T-helper 1 cell treated with Interleukin-12 subunit alpha and Interleukin-12 subunit beta and Interleukin-4 antibody, amounts not matched to agents 30 ng/mL and 1 ng/mL, for 36 hours (primary cell): ENCODE data around the gene EIPR1. TPM values are rescaled to one million over a fixed set of nuclear protein-coding genes. Genes with fewer than 3 reads are reported as not detected.
"Not testable (repeated sequence)": the region's sequence is repeated elsewhere in the genome, so short reads cannot be mapped to it uniquely, and the experiment has no call there.

Experiments
- intact Hi-C: fragments of 100-400 bp; cut with micrococcal nuclease; formaldehyde crosslinking; loops from one replicate; pipeline ENCODE4 v1.15.1; 2024
- total RNA-seq: library from RNA; stranded (reverse); gene quantifications from 2 replicates; pipeline ENCODE4 v1.2.3, GENCODE V29; 2022

The EIPR1 gene
- total RNA-seq, 1 donor from 2014 or later: 50.1 TPM

DNA sequence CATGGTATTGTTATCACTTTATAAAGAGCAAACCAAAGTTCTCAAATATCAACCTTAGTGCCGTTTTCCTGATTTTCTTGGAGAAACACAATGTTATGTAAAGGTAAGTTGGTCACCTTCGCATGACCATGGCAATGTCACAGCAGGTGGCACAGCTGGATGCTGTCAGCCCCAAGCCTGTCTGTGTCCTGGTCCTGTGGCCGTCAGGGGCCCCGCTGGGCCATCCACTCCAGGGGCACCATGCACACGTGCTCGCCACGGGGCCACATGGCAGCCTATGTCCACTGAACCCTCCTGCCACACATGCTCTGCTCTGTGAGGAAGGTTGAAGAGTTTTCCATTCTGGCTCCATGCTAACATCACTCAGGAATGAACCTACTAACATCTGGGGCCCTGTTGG lies 85.9 kb downstream of the EIPR1 start:
- intact Hi-C loops: no loop called here

DNA sequence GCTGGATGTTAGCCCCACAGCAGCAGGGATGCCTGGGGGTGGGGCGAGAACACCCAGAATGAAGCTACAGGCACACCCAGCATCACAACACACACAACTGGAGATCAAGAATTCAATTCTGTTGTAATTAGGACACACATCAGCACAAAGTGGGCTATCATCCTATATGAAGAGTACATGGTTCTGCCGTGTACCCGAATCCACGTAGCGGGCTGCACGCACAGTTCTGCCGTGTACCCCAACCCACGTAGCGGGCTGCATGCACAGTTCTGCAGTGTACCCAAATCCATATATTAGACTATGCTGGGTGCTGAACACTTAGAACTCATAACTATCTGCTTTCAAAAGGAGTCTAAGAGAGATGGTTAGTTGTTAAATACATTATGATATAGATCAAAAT lies 86.5 kb downstream of the EIPR1 start:
- intact Hi-C loops: no loop called here

DNA sequence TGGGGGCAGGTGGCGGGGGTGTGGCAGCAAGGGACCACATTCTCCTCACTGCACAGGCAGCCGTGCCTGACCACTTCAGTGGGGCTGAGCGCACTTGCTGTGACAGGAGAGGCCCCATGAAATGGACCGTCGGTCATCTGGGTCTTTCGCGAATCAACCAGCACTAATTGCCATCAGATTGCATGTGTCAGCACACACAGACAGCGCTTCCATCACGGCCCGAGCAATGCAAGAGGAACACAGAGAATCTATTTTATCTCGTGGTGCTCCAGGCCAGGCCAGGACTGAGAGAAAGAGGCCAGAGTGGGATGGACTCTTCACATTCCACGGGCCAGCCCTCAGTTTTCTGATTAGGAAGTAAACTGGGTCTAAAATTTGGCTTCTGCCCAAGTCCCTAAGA lies 87.0 kb downstream of the EIPR1 start:
- intact Hi-C loops: no loop called here

DNA sequence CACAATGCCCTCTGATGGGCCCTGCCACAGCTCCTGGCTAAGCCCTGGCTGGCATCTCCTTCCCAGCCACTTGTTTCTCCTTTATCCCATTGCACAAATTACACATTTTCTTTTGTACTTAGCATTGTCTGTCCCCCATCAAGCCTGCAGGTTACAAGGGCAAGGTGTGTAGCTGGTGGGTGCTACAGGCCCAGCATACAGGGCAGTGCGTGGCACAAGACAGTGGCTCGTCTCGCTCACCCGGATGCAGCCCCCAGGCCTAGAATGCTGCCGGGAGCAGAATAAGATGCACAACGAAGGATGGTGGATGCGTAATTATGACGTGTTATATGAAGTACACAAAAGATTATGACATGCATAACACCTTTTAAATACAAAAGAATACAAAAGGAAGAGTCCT lies 87.6 kb downstream of the EIPR1 start:
- intact Hi-C loops: no loop called here

DNA sequence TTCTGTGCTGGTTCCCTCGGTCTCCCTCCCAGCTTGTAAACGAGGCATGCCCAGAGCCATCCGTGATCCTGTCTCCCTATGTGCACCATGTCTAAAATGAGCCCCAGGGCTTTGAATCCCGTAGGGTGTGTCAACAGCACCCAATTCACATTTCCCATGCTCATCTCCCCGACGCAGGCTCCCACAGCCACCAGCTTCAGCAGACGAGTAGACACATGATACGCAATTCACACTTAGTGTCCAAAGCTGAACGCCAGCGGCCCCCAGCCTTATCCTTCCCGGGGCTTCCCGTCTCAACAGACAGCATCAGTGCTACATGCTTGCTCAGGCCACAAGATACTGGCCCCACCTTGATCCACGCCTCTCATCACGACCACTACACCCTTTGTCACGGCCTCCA lies 88.1 kb downstream of the EIPR1 start:
- intact Hi-C loops: no loop called here

DNA sequence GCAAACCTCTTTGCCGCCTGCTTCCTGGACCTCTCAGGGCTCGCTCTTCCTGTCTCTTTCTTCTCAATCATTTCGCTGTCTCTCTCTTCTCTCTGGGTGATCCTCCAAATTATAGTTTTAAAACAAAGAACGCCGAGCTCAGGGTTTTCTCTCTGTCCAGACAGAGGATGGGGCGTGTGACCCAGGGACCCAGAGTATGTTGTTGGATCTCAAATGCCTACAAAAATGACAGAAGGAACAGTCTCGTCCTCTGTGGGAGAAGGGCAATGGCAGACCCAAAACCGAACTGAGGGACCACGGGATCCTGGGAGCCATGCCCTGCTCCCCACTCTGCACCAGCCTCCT lies 88.5 kb downstream of the EIPR1 start:
- intact Hi-C loops: no loop called here

DNA sequence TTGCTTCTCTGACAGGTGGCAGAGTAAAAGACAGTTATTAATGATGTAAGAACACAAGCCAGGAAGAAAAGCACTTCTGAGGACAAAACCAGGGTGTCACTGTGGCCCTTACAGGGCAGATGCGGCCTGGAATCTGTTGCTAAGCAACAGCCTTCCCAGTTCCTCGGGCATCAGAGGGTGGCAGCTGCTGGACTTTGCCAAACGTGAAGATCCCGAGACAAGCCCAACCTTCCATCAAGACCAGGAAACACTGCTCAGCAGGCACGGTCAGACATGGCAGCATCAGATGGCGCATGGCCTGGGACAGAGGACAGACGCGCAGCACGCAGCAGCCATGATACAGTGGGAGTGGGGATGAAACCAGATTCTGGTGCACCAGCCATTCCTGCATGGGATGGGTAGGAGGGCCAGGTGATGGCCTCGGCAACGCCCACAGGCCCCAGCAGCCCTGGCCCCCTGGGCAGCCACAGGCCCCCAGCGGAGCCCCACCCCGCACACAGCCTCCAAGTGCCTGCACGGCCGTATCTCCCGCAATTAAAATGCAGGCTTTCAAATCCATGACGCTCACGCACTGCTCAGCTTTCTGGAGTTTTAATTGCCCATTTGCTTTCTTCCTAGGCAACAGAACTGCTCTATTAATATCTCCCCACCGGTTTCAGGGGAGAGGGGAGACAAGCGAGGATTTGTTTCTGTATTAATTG lies 89.0 kb downstream of the EIPR1 start:
- intact Hi-C loops: no loop called here

DNA sequence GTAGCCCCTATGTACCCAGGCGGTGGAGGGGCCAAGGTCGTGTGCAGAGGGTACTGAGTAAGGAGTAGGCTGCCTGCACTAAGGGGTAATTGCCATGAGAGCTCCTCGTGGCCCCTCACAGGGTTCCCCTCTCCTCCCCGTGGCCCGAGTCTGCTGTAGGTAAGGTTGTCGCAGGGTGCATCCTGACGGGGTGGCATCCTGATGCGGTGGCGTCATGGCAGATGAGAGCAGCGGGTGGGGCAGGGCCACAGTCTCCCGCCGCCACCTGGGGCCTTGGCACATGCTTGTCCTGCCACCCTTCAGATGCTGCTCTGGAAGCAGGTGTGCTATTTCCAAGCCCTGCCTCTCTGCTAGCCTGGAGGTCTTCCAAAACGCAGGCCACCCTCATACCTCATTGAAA lies 89.7 kb downstream of the EIPR1 start:
- intact Hi-C loops: no loop called here

DNA sequence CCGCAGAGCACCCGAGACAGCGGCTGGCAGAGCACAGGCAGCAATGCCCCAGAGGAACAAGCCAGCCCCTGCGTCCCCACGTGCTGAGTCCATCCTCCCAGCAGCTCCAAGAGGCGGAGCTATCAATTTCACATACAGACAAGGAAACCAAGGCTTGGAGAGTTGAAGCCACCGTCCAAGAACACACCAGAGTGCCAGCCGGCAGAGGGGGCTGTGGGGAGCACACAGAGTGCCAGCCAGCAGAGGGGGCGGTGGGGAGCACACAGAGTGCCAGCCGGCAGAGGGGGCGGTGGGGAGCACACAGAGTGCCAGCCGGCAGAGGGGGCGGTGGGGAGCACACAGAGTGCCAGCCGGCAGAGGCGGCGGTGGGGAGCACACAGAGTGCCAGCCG lies 91.0 kb downstream of the EIPR1 start:
- intact Hi-C loops: not testable (repeated sequence)

DNA sequence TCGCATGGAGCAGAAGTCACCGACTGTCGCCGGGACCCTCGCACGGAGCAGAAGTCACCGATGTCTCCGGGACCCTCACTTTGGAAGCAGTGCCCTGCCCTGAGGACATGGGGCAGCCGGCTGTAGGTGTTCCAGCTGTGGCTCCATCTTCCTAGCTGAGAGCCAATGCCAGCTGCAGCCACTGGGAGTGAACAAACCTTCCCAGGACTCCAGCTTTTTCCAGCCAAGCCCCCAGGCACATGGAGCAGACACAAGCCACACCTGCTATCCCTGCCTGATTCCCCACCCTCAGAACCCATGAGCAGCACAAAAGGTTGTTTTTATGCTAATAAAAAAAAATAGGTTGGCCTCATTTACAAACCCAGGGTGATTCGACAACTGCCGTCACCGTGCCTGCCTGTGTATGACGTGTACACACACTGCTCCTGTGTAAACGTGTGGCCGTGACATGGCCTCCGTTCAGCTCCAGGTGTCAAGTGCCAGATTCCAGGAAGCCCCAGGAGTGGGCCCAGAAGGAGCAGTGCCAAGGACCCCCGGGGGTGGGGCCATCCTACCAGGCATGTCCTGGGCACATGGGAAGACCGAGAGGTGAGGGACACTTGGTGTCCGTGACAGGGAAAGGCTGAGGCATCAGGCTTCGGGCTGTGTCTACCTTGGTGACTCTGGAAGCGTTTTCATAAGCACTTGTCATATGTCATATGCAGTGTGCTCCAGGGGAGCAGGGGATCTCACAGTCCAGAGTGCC lies 91.5 kb downstream of the EIPR1 start:
- intact Hi-C loops: no loop called here

DNA sequence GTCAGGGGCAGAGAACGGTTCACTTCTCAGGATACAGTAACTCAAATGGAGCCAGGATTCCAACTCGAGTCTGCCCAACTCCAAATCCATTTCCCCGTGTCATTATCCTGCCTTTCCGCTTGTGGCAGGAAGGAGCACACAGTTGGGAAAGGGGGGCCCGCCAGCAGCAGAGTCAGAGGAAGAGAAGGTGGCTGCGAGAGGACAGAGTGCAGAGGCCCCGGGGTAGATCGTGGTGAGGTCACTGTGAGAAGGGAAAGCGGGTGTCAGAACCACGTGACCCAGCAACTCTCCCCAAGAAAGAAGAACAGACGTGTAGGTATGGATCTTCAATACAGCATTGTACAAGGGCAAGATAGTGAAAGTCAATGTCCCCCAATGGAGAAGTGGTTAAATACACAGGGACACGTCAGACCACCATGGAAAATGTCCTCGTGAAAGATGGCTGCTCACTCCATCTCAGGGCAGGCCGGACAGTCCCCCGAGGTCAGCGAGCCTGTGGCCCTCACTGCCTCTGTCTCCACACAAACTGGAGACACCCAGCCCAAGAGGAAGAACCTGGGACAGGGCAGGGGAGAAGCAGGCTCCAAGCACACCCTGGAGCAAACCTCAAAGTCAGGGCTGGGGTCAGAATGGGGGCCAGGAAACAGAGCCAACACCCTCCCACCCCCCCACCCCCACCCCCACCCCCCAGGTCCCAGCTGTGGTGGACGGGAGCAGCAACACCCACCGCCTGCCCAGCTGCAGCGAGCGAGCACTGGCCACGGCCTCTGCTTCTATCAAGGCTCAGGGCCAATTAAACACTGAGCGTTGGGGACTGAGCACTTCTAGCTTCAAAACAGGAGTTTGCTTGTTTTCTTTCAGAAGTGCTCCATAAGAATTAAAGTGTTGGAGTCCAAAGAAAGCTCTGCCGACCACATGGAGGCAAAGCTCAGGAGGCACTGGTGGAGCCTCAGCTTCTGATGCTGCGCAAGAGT lies 92.7 kb downstream of the EIPR1 start:
- intact Hi-C loops: no loop called here

DNA sequence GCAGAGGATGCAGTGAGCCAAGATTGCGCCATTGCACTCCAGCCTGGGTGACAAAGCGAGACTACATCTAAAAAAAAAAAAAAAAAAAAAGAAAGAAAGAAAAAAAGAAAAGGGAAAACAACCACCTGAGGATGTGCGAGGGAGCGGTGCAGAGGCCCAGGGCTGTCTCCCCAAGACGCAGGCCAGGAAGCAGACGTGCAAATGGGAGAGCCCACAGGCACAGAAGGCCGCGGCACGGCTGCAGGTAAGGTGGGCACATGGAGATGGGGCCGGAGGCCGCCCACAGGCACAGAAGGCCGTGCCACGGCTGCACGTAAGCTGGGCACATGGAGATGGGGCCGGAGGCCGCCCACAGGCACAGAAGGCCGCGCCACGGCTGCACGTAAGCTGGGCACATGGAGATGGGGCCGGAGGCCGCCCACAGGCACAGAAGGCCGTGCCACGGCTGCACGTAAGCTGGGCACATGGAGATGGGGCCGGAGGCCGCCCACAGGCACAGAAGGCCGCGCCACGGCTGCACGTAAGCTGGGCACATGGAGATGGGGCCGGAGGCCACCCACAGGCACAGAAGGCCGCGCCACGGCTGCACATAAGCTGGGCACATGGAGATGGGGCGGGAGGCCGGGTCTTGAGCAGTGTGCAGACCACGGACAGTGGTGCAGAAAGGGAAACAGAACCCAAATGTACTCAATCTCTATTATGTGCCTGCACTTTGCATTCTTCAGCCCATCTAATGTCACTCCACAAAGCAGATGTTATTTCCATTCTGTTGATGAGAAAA lies 93.6 kb downstream of the EIPR1 start:
- intact Hi-C loops: not testable (repeated sequence)

DNA sequence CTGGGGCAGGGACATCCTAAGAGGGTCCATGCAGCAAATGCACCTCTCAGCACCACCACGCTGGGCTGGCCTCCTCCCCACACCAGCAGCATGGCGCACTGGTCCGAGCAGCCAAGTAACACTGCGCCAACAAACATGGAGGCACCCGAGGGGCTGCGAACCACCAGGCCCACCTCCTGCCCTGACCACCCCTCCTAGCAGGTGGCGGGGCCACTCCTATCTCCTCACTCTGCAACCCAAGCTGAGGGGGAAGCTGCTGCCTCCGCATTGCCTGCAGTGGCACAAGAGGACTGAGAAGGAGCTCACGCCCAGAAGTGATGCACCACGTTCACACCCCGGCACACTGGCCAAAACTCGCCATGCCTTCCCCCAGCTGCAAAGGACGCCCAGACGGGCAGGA lies 94.4 kb downstream of the EIPR1 start:
- intact Hi-C loops: no loop called here

DNA sequence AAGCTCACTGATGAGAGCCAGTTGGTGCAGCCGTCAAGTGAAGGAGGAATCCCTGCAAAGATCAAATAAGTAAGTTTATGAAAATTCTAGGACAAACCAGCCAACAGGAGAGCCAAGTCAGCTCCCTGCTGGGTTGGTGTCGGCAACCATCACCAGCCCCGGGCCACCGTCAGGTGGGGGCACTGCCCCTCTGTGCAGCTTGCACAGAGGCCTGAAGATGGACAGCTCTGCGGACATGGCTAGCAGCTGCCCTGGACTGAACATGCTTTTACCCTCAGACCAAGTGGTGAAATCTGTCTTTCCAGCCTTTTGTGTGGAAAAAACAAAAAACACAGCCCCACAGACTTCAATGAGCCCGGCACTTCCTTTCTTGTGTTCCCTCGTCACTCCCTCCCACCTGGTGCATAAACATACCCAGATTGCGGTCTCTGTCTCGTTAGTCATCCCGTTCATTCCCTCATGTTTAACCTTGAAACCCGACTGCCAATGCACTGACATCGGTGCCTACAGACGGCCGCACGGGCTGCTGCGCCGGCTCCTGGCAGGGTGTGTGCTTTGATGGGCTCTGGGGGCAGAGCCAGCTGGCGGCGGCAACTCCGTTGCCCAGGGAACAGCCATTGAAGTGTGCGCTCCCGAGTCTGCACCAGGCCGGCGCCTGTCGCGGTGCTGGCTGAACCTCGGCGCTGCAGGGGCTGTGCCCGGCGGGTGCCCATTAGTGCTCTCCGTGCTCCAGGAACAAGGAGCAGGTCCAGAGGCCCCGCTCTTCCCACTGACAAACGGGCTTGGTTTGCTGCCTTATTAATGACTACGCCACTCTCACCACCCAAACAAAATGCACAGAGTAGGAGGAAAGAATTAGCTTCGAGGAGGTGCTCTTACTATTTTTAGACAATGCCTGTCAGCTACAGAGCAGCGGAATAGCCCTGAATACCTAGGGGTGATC lies 95.3 kb downstream of the EIPR1 start:
- intact Hi-C loops: no loop called here

DNA sequence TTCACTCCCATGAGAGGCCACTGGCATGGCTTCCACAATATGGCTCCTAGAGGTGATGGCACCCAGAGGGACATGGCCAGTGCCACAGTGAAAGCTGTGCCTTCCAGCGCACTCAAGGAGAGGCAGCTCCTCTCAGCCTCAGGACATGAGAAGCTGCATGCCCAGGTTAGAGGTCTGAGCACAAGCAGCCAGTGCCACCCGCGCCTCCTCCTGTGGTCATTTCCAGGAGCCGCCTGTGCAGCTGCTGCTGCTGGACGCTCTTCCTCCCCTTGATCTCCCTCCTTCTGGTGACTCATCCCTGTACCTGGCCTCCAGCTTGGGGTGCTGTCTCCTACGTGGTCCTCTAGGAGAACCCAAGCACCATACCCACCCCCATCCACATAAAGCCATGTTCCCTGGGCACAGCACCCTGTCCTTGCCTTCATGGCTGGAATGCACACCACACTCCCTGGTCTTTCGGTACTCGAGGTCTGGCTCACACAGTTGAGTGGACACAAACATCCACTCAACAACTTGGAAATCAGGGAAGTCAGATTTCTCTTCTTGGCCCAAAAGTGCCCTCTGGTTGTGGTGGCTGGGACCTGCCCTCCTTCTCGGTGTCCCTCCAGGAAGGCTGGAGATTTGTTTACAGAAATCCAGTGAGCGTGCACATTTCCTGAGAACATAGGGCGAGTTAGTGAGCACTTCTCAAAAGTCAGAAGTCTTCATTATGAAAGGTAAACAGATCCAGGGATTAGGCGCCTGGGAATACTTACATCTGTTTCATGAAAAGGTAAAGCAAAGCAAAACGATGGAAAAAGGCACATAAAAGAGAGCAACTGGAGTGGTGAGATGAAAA lies 96.7 kb downstream of the EIPR1 start:
- intact Hi-C loops: no loop called here

DNA sequence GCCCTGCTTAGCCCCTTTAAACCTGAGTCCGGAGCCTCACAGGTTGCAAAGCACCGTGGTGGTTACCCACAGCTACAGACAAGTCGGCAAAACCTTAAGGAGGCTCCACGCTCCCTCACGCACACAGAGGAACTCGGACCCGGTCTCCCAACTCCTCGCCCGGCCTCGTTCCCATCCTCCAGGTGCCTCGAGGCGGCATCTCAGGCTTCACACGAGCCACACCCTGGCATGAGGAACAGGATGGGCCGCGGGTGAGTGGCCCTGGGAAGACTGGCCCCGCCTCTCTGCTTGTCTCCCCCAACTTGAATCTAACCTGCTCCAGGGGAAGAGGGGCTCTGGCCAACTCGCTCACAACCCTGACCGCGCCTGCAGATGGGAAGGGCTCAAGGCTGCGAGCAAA lies 97.4 kb downstream of the EIPR1 start:
- intact Hi-C loops: no loop called here

DNA sequence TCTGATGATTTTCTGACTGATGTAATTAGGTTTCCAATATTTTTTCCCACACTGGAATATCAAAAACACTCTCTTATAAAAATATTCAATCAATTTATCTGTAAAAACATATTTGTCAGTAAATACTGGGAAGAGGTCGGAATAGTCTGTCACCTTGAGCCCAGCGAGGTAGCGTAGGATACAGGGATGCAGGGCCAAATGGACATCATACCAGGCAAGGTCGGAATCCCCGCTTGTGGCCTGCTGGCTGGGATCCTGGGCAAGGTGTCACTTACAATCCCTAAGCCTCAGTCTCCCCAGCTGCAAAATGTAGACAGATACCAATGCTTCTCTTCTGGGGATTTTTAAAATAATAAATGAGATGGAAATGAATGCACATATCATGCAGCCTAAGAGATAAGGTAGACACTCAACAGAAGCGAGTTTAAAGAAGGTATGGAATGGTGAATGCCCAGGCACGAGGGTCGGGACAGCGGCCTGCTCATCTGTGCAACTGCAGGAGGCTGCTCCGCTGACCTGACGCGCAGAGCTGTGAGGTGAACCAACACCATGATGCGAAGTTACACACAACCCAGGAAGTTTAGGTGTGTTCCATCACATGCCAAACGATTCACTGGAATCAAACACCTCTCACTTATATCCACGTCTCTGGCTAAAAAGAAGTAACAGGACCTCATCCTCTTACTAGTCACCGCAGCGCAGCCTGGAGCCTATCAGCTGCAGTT lies 98.2 kb downstream of the EIPR1 start:
- intact Hi-C loops: no loop called here

DNA sequence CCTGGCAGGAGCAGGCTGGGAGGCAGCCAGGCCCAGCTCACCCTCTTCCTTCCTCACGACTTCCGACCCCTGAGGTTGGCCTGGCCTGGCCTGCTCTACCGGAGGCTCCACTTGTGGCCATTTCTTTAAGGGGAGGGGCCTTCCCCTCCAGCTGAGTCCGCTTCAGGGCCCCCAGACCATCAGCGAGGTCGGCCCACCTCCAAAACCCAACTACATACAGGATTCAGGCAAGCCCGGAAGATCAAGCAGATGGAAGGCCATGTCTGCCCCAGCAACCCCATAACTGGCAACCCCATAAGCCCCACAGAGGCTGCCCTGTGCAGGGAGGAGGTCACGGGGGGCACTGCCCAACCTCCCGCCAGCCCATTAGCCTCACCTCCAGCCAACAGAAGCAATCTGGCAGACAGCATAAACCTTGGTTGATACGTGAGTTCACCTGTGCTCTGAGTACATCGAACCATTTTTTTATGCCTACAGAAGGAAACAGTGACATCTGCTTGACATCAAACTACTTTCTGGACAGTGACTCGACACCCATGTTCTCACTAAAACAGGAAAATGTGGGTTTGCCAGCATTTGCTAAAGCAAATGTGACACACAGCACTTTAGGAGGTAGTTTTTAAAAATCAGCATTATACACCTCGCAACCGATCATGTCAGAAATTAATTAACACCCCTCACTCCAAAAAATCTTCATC lies 98.9 kb downstream of the EIPR1 start:
- intact Hi-C loops: no loop called here
